GM18873 (cell line): ENCODE results near the gene UBE2L3.
"Not testable (repeated sequence)": the region's sequence is repeated elsewhere in the genome, so short reads cannot be mapped to it uniquely, and the experiment has no call there.

Experiments
- ATAC-seq: cut with Tn5 transposase; IDR thresholded peaks from one replicate; pipeline ENCODE4 v1.9.1; 2021; ENCODE audit warnings: mild to moderate bottlenecking, moderate library complexity, moderate number of reproducible peaks; ENCODE audit not compliant: unreplicated experiment, low FRiP score

The UBE2L3 gene

GRCh38 chr22:21570398-21570797 is 2.9 kb downstream of the UBE2L3 start:
- no peak for ATAC-seq

- no peak for ATAC-seq
Measured at GRCh38 chr22:21571679-21572078, 4.2 kb downstream of the UBE2L3 start.

DNA sequence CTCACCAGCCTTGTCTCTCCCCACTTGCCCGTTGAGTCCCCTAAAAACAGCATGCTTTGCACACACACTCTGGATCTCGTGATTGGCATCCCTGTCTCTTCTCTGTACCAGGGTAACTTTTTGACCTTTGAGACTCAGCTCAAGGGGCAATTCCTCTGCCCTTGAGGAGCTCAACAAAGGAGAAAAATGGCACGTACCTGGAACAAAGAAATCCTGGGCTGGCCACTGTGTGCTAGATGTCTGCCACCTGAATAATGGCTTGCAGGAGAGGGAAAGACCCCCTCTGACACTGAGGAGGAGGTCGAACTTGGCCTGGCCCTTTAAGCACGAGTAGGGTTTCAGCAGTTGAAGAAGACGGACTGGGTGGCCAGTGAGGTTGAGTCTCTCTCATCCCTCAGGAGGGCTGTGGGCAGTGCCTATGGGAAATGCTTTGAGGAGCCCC is 5.8 kb downstream of the UBE2L3 start:
- ATAC-seq = no peak

DNA sequence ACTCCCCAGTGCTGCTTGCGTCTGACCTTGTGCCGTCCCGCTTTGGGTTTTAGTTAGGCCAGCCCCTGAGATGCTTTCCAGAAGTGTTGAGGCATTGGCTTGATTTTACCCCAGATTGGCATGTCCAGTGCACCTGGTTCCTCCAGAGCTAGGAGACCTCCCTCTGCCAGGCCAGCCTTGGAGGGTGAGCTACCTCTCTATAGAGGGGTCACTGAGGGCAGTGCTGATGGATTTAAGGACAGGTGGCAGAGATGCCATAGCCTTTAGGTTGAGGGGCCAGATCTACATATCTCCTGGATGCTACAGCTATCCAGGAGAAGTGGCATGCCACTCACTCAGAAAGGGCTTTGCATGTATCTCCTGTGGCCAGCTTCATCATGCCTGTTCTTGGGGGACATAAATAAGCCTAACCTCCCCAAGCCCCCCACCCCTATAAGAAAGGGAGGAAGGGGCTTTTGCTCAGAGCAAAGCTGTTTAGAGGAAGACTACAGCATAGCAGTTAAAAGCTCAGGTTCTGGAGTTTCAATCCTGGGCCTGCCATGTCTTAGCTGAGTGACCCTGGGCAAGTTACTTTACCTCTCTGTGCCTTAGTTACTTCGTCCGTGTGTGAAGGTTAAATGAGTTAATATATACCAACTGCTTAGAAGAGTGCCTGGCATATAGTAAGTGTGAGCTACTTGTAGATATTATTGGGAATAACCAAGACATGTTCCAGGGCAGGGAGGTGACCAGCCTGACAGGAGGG is 6.4 kb downstream of the UBE2L3 start:
- ATAC-seq = no peak

- no peak for ATAC-seq
Measured at GRCh38 chr22:21579474-21579851, 11.9 kb downstream of the UBE2L3 start.

DNA sequence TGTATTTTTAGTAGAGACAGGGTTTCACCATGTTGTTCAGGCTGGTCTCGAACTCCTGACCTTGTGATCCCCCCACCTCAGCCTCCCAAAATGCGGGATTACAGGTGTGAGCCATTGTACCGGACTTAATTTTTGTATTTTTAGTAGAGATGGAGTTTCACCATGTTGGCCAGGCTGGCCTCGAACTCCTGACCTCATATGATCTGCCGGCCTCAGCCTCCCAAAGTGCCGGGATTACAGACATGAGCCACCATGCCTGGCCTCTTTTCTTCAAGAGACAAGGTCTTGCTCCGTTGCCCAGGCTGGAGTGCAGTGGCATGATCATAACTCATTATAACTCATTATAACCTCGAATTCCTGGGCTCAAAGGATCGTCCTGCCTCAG is 13.1 kb downstream of the UBE2L3 start:
- ATAC-seq = not testable (repeated sequence)

DNA sequence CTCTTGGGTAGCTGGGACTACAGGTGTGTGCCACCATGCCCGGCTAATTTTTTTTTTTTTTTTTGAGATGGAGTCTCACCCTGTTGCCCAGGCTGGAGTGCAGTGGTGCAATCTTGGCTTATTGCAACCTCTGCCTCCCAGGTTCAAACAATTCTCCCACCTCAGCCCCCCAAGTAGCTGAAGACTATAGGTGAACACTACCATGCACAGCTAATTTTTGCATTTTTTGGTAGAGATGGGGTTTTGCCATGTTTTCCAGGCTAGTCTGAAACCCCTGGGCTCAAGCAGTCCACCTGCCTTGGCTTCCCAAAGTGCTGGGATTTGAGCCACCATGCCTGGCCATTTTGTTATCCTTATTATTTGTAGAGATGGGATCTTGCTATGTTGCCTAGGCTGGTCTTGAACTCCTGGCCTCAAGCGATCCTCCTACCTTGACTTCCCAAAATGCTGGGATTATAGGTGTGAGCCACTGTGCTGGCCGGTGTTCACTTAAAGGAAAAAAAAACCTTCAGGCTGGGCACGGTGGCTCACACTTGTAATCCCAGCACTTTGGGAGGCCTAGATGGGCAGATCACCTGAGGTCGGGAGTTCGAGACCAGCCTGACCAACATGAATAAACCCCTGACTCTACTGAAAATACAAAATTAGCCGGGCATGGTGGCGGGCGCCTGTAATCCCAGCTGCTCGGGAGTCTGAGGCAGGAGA is 13.6 kb downstream of the UBE2L3 start:
- not testable (repeated sequence) for ATAC-seq

DNA sequence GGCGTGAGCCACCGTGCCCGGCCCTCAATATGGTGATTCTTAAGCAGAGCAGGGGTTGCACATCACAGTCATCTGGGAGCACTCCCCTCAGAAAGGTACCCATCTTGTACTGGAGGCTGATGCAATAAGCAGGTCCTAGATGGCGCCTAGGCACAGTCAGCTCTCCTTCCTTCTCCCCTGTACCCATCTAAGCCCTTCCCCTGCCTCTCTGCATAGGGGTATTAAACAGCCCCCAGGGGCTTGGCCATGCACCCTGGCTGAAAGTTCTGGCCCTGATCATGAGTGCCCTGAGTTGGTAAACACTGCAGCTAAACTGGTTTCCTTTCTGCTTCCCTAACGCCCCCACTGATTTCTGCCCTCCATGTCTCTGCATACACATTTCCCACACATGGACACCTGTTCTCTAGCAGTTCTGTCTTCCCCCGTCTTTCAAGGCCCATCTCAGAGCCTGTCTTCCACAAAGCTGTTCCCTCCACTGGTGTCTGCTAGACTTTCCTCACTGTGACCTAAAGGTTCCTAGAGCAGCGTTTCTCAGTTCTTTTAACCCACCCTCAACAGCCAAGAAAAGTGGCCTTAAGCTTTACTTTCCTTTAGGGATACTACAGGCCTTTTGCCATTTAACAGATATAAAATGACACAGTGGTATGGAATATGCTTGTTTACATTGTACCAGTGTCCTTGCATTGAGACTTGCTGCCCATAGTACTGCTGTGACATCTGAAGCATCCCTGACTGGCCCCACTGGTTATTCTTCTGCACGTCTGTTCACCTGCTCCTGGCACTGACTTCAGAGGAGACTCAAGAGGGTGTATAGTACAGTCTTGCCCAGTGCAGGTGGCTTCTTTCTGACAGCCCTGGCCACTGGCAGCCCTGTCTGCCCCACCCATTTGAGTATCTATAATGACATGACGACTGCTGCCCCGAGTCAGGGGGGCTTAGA is 15.6 kb downstream of the UBE2L3 start:
- ATAC-seq = no peak

DNA sequence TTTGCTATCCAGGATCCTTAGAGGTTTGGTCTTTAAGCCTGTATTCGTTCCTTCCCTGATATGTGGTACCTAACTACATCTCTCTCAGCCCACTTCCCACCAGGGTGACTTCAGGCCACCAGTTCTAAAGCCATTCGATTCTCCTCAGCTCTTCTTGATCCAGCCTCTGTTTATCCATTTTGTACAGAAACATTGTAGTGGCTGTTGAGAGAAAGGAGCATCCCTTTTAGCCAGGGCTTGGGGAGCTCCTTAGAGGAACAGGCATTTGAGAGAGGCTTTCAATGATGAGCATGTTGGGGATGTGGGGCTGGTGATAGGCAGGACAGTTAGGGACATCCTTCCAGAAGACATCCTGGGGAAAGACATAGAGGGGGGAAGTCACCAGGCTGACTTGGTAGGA is 17.9 kb downstream of the UBE2L3 start:
- ATAC-seq = no peak

- no peak for ATAC-seq
Measured at GRCh38 chr22:21587803-21588611, 20.5 kb downstream of the UBE2L3 start.

DNA sequence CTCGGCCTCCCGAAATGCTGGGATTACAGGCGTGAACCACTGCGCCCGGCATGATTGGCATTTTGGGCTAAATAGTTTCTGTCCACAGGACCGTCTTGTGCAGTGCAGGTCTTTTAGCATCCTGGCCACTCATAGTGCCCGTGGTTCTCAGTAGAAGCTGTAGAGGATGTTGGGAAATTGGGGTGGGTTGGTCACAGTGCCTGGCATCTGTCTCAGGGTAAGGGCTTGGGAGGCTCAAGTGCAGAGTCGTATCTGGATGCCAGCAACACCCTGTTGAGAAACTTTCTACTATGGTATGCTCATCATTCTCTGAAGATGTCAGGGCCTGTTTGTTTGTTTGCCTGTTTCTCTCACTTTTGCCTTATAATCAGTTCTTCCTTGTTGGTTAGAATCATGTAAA is 21.9 kb downstream of the UBE2L3 start:
- ATAC-seq = no peak

DNA sequence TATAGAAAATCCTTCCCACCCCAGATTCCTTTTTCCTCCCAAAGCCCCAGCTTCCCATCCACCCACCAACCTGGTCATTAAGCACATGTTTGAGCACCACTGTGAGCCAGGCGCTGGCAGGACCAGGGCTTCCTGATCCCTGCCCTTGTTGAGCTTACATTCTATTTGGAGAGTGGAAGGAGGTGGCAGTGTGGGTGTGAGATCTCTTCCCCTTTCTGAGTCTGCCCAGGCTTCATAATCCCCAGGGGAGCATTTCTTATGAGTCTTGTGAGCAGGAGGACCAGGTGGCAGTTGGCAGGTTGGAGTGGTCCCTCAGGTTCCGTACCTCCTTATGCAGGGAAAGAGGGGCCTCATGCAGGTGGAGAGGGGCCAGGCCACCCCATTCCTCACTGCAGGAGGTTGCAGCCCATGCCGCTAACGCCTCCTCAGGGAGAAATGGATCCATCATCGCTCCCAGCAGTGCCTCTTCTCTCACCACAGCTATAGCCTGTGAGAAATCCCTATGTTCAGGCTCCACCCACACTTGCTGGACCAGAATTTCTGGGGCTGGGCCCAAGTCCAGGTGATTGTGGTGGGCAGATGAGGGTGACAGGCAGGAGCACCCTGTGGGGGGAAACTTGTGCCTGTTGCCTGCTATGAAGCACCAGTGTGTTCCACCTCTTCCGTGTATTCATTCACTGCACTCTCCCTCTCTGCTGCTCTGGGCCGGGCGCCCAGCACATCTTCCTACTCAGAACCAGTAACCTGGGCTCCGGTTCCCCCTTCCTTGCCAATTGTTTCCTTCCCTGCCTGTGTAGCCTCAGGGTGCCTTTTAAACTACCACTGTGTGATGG is 23.5 kb downstream of the UBE2L3 start:
- ATAC-seq = no peak

DNA sequence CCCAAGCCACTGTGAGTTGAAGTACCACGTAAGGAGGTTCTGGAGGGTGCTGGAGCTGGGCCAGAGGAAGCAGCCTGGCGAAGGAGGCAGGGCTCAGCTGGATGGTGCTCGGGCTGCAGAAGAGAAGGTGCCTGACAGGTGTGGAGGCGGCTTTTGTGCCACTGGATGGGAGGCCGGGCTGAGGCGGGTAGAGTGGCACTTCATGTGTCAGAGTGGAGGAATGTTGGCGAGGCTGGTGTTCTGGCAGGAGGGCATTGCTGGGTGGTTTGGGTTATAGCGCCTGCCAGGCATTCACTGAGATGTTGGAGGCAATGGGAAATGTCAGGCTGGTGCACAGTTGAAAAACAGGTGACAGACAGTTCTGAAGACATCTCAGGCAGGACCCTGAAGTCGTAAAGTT is 24.2 kb downstream of the UBE2L3 start:
- ATAC-seq = no peak

DNA sequence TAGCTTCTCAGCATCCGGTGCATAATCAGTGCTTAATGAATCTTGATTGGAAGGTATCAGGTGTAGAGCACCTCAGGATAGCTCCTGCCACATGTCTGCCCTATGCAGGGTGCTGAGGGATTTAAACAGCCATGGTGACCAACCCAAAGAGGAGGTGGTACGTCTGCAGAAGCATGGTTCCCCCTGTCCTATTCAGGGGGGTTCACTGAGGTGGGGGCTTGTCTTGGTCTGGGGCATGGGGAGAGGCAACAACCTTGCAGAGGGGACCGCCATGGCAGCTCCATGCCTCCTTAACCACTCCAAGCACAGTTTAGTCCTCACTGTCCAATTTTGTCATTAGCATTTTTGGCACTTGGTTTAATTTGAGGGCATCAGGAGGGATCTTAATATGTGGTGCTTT is 24.9 kb downstream of the UBE2L3 start:
- ATAC-seq = no peak

DNA sequence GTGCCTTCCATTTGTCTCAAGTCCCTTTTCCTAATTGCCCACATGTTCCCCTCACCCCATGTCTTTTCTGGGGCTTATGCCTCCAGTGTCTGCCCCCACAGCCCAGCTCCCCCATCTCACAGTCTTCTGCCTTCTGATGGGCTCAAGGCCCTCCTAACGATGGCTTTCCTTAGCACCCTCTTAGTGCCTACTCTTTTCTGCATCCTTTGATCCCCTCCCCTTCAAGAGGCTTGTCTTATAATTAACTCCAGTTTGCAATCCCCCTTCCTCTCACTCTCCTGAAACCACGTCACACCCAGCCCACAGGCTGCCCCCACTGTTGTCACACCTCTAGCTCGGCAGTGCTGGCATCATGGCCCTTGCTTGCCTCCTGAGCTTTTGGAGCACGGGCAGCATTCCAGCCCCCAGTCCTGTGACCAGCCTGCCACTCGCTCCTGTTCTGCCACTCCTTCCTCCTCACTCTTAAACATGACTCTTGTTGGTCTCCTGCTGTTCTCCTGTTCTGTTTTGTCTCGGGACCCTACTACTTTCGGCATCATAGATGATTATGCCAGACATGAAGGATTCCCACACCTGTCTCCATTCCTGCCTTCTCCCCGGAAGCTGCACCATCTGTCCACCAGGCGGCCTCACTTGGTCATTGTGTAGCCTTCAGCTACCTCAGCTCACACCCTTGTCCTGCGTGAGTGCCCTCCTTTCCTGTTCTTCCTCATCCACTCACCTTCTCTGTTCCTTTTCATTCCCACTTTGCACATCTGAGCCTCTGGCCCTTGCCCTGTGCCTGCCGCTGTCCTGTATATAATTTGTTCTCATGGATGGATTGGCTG is 26.1 kb downstream of the UBE2L3 start:
- ATAC-seq = no peak

GRCh38 chr22:21594865-21595452 is 27.4 kb downstream of the UBE2L3 start:
- ATAC-seq = no peak

DNA sequence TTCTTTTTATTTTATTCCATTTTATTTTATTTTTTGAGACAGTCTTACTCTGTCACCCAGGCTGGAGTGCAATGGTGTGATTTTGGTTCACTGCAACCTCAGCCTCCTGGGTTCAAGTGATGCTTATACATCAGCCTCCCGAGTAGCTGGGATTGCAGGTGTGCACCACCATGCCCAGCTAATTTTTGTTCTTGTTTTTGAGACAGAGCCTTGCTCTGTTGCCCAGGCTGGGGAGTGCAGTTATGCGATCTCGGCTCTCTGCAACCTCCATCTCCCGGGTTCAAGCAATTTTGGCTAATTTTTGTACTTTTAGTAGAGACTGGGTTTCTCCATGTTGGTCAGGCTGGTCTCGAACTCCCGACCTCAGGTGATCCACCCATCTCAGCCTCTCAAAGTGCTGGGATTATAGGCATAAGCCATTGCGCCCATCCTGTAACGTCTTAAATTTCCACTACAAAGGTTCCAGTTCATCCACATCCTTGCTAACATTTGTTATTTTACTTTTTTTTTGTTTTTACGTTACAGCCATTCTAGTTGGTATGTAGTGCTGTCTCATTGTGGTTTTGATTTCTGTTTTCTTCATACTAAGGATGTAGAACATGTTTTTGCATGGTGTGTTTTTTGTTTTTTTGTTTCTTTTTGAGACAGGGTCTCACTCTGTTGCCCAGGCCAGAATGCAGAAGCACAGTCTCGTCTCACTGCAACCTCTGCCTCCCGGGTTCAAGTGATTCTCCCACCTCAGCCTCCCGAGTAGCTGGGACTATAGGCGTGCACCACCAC is 29.0 kb downstream of the UBE2L3 start:
- not testable (repeated sequence) for ATAC-seq
